ENCODE results near the gene AAK1.

AAK1 gene

DNA sequence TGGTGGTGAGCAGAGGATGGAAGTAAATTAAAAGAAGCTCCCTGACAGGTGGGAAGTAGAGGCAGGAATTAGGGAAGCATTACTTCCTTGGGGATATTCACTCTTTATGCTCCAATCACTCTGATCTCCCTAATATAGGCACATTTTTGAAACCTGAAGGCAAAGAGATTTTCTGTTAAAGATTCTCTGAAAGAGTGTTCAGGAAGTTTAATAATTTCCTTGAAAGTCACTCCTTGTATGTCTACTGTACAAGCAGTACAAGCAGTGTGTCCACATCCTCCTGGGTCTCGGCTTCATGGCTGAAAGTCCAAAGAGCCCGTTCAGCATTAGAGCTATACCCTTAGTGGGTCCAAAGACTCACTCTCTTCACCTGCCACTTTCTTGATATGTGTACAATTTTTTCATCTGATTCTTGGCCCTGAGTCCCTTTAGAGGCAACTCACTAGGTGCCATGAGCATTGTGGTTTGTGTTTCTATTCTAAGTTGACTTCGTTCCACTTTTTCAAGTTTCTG is 60.2 kb downstream of the AAK1 start:
- TF ChIP-seq, protein P1, sequence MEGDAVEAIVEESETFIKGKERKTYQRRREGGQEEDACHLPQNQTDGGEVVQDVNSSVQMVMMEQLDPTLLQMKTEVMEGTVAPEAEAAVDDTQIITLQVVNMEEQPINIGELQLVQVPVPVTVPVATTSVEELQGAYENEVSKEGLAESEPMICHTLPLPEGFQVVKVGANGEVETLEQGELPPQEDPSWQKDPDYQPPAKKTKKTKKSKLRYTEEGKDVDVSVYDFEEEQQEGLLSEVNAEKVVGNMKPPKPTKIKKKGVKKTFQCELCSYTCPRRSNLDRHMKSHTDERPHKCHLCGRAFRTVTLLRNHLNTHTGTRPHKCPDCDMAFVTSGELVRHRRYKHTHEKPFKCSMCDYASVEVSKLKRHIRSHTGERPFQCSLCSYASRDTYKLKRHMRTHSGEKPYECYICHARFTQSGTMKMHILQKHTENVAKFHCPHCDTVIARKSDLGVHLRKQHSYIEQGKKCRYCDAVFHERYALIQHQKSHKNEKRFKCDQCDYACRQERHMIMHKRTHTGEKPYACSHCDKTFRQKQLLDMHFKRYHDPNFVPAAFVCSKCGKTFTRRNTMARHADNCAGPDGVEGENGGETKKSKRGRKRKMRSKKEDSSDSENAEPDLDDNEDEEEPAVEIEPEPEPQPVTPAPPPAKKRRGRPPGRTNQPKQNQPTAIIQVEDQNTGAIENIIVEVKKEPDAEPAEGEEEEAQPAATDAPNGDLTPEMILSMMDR (IDR thresholded peaks at IDR 0.05; ENCODE audit: extremely low read depth, missing control alignments) = no peak

DNA sequence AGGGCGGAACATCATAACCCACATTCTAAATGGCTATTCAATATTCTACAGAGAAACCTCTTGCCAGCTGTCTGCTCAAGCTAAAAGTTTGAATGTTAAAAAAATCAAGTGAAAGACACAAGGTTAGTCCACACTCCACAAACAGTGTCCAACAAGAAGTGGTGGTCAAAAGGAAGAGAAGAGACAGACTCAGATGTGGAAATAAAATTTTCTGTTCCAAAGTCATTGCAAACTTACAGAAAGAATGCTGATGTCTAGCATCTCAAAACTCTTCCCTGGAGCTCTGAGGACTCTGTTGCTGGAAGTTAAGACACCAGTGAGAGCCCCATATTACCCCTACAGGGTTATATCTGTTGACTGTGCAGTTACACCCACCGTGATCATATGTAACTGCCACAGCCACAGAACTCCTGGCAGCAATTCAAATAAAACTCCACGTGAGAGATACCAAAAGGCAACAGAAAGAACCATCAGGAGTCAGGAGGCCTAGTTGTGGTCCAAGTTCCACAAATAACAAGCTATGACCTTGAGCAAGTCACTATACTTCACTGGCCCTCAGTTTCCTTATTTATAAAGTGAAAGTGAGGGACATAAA is 60.9 kb downstream of the AAK1 start:
- no peak for DNase-seq (ENCODE audit: low spot score)
- TF ChIP-seq, protein P1 (IDR thresholded peaks at IDR 0.05; ENCODE audit: extremely low read depth, missing control alignments) = no peak

More for the DNA sequence above, 60.2 kb downstream of the AAK1 start:
- no peak for DNase-seq (ENCODE audit: low spot score)

DNA sequence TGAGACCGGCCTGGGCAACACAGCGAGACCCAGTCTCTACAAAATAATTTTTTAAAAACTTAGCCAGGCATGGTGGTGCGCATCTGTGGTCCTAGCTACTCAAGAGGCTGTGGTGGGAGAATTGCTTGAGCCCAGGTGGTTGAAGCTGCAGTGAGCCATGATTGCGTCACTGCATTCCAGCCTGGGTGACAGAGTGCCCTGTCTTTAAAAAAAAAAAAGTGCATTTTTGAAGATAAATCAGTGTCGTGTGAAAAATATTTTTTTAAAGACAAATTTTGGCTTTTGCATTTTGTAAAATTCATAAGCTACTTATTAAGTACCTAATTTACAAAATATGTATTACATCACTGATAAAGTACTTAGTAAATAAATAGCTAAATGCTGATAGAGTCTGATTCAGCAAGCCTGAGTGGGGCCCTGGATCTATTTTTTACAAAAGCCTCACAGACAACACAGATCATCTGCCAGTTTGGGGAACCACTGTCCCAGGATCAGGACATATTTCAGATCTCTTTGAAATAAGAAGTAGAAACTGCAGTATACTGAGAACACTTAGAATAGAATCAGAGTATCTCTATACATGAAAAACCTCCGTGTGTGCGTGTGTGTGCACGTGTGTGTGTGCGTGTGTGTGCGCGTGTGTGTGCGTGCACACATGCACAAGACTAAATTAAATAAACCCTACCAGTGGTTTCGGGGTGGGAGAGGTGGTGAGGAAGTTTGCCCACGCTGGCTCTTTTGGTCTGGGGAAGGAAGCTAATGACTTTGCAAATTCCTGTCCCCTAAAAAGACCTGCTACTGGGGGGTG is 61.6 kb downstream of the AAK1 start:
- TF ChIP-seq, protein P1 (IDR thresholded peaks at IDR 0.05; ENCODE audit: extremely low read depth, missing control alignments) = no peak
- DNase-seq (ENCODE audit: low spot score) = no peak

DNA sequence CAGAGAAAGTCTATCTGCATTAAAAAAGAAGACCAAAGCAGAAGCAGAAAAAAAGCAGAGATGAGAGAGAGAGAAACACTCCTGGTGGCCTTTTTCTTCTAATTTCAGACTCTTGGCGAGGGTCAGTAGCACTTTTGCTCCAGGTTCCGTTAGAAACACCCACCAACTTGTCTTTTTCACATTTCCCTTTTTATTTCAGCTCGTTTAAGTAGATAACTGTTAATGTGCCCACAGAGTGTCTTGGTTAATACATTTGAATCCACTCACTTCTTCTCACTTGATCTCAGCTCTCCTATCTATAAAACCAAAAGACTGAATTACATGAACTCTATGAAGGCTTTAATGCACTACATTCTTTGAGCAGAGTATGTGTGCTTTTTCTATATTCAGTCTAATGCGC is 63.1 kb downstream of the AAK1 start:
- TF ChIP-seq, protein P1 (IDR thresholded peaks at IDR 0.05; ENCODE audit: extremely low read depth, missing control alignments) = no peak
- no peak for DNase-seq (ENCODE audit: low spot score)

DNA sequence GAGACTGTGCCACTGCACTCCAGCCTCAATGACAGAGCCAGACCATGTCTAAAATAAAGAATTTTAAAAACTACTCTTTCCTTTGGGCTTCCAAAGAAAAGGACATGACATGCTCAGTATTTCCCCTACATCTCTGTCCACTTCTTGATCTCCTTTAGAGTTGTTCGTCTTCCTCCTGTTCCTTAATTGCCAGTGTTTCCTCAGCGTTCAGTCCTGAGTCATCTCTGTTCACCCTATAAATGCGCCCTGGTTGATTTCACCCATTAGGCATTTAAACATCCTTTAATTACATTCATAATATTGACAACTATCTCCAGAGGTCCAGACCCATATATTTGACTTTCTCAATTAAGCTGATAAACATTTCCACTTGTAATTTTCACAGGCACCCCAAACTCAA is 64.0 kb downstream of the AAK1 start:
- TF ChIP-seq, protein P1 (IDR thresholded peaks at IDR 0.05; ENCODE audit: extremely low read depth, missing control alignments) = no peak

DNA sequence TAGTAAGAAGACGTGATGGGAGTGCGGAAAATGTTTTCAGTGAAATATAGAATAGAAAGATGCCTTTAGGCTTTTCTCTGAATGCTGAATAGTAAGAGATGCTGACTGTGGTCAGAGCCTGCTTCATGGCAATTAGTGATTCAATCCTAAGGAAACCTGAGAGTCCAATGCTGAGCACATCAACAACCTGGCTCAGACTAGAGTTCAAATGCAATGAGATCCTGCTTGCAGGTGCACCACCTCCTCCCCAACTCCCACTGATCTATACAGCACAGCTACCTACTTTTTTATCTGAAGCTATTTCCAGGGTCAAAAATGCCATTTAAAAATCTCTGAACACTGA is 65.4 kb downstream of the AAK1 start:
- TF ChIP-seq, protein P1 (IDR thresholded peaks at IDR 0.05; ENCODE audit: extremely low read depth, missing control alignments) = no peak
- no peak for DNase-seq (ENCODE audit: low spot score)

More for the DNA sequence above, 64.0 kb downstream of the AAK1 start:
- no peak for DNase-seq (ENCODE audit: low spot score)

DNA sequence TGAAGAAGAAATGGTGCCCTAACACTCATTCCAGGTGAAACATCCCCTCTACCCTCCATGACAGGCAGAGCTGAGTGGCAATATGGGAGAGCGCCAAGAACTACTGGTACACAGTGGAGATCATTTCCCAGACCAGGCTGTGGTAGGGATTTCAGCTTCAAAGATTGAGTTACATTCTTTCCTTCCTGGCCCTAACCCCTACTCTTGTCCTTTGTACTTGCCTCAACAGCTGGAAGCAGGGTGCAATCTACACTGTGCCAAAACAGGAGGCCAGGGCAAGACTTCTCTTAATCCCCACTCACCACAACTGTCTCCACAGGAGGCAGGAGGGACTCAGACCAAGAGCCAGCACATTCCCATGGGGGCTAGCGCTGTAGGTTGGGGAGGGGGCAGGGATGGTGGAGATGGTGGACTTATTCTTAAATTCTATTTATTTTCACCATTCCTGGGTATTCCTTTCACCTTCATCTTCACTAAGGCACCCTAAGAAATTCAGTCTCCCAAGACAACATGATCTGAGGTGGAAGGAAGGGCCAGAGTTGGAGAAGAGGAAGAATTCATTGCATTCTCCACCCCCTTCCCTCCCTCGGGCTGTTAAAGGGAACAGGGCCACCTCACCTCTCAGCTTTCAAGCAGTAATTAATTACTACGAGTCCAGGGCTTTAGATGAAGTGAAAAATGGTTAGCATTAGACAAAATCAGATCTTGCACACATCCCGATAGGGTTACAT is 65.9 kb downstream of the AAK1 start:
- TF ChIP-seq, protein P1 (IDR thresholded peaks at IDR 0.05; ENCODE audit: extremely low read depth, missing control alignments) = no peak
- no peak for DNase-seq (ENCODE audit: low spot score)
